ENCODE data around the gene SCYL1. TPM values are rescaled to one million over a fixed set of nuclear protein-coding genes. Genes with fewer than 3 reads are reported as not detected.

Gene SCYL1
- total and polyA plus RNA-seq, 2 of the 4 experiments (the other 2 are of a cell fraction): 96.4 to 150 TPM

DNA sequence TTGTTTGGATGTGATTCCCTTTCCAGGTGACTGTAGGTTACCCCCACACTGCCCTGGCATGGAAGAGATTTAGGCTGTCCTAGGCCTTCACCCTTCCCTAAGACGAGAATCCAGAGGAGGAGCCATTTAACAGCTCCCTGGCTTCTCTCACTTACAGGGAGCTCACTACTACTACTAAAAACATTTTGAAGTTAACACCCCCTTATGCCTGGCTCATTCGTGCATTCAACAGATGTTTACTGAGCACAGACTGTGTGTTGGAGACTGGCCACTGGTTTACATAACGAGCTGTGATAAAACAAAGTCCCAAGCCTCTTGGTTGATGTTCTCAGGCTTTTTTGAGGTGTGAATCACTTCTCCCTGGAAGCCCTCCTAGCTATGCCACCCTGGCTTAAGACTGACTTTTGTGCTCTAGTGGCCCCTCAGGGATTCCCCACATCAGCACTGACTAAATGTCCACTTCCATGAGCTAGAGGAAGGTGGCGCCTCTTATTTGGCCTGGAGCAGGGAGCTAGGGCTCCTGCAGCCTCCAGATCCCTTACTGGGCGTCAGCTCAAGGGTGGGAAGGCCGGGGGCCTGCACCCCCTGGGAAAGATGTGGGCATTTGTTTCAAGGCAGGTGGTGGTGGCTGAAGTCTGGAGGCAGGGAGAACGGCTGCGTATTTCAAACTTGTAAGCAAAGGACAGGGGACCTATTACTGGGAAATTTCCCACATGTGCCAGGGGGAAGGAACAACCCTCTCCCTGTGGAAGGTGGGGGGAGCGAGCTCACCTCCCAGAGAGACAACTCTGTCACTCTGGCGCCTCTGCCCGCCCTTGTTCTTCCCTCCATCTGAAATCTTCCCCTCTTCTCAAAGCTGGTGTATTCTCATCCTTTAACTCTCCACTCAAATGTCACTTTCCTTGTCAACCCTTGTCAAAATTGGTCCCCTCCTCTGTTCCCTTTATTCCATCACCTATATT lies 45.4 kb upstream of the SCYL1 start (continued):
- no peak for TF ChIP-seq MXI1 (IDR thresholded peaks at IDR 0.05; ENCODE audit: borderline replicate concordance, low read depth, low read length)
- peak; percentile 8; the same call in 1 of the 2 replicates for TF ChIP-seq CEBPB (IDR thresholded peaks at IDR 0.05; ENCODE audit: low read depth, low read length)
- TF ChIP-seq MAFK (IDR thresholded peaks at IDR 0.05; ENCODE audit: low read depth, low read length): peak; percentile 28; the same call in 1 of the 2 replicates
- peak; percentile 40 for TF ChIP-seq BHLHE40 (IDR thresholded peaks at IDR 0.05; ENCODE audit: low read depth, low read length)

All from IMR-90 (cell line).